Fibroblast of the conjunctiva (primary cell): Measurements from ENCODE around the gene KCTD2.
"Not testable (repeated sequence)": the region's sequence is repeated elsewhere in the genome, so short reads cannot be mapped to it uniquely, and the experiment has no call there.

Experiments
- DNase-seq: peaks from one replicate; pipeline ENCODE4 v3.0.0-alpha.2; 2010; ENCODE audit warnings: low read depth

KCTD2 gene, protein sequence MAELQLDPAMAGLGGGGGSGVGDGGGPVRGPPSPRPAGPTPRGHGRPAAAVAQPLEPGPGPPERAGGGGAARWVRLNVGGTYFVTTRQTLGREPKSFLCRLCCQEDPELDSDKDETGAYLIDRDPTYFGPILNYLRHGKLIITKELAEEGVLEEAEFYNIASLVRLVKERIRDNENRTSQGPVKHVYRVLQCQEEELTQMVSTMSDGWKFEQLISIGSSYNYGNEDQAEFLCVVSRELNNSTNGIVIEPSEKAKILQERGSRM

GRCh38 chr17:75046407-75047289 lies at the start of gene KCTD2, which contains the start of gene ATP5PD:
Gene KCTD2, plus strand, starts transcription at chr17:75047225. Its CDS starts 26 bp downstream, at chr17:75047251.
Gene ATP5PD, minus strand, starts transcription at chr17:75046969. Its CDS starts 4,319 bp downstream, at chr17:75042650.
- peak; percentile 93 for DNase-seq

DNA sequence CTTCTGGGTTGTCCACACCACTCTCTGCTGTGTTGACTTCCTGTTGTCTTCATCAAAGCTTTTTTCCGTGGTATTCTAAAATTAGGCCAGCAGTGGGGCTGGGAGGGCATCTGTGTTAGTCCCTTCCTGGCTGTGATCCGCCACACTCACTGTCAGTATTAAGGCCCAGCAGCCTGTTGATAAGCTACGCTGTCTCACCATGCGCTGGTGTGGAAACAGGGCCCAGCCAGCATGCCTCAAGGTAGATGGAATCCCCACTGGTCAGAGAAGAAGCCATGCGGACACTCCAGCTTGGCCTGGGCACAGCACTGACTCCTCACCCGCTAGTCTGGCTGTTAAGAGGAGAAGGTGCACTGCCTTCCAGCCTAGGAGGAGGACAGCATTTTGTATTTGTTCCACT lies 48.2 kb upstream of the KCTD2 start:
- DNase-seq = no peak

DNA sequence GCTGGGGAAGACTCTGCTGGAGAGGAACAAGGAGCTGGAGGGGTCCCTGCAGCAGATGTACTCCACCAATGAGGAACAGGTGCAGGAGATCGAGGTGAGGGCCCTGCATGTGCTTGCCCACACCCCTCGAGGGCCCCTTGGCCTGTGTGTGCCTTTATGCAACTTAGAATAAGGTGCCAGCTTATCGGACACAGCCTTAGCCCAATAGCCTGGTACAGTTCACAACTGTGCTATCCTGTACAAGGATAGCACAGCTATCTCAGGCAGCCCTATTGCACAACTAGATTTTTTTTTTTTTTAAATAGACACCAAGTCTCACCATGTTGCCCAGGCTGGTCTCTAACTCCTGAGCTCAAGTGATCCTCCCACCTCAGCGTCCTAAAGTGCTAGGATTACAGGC lies 47.5 kb upstream of the KCTD2 start:
- DNase-seq = no peak

- no peak for DNase-seq
These were observed 44.8 kb upstream of the KCTD2 start for GRCh38 chr17:75001915-75002843.

DNA sequence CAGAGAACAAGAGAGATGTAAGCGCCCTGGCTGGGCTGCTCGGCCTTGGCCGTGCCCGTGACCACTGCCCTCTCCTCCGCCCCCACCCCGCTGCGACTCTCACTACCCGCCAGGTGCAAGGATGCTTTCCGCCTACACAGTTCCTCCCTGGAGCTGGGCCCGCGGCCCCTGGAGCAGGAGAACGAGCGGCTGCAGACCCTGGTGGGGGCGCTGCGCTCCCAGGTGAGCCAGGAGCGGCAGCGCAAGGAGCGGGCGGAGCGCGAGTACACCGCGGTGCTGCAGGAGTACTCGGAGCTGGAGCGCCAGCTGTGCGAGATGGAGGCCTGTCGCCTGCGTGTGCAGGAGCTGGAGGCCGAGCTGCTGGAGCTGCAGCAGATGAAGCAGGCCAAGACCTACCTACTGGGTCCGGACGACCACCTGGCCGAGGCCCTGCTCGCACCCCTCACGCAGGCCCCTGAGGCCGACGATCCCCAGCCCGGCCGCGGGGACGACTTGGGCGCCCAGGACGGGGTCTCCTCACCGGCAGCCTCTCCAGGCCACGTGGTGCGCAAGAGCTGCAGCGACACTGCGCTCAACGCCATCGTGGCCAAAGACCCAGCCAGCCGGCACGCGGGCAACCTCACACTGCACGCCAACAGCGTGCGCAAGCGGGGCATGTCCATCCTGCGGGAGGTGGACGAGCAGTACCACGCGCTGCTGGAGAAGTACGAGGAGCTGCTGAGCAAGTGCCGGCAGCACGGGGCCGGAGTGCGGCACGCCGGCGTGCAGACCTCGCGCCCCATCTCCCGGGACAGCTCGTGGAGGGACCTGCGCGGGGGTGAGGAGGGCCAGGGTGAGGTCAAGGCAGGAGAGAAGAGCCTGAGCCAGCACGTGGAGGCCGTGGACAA lies 43.7 kb upstream of the KCTD2 start:
- no peak for DNase-seq

- no peak for DNase-seq
These were observed 43.1 kb upstream of the KCTD2 start for GRCh38 chr17:75003957-75004355.

DNA sequence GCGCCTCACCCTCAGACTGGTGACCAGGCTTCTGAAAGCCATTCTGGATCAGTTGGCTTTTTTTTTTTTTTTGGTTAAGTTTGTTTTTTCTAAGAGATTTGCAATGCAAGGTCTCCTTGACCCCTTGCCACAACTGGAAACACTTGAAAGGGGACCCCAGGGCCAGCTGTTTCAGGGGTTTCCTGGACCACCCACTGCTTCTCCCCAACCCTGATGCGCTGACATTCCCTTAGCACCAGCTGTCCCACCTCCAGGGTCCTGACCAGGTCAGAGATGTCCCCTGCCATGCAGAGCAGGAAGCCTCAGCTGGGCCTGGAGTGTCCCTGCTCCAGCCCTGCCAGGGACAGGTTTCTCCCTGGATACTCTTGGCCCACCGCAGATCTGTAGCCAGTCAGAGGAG lies 42.7 kb upstream of the KCTD2 start:
- DNase-seq = no peak

DNA sequence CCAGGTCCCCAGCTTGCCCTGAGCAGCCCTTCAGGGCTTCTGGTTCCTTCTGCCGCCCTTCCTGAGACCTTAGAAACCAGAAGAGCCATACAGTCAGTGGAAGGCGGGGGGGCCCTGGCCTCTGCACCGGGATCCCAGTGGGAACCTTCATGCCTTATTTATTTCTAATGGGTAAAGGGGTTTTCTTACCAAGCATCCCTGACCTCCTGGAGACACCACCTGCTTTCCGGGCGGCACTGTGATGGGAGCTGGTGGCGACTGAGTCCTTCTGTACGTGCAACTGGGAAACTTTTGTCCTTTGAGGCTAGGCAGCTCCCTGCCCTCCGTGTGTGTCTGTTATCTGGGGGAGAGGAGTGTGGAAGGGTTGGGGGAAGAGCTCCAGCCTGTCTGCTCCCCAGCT lies 41.7 kb upstream of the KCTD2 start:
- no peak for DNase-seq

DNA sequence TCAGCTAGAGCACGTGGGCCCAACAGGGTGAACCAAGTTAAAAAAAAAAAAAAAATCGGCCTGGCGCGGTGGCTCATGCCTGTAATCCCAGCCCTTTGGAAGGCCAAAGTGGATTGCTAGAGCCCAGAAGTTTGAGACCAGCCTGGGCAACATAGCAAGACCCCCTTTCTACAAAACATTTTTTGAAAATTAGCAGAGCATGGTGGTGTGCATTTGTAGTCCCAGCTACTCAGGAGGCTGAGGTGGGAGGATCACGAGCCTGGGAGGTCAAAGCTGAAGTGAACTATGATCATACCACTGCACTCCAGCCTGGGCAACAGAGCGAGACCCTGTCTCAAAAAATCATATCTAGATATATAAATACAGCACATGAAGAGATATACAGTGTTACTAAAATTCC lies 40.9 kb upstream of the KCTD2 start:
- DNase-seq = not testable (repeated sequence)

GRCh38 chr17:75006653-75007052 lies 40.4 kb upstream of the KCTD2 start:
- no peak for DNase-seq

- DNase-seq = no peak
These were observed 38.7 kb upstream of the KCTD2 start for GRCh38 chr17:75008373-75008772.

GRCh38 chr17:75009139-75009724 lies 37.8 kb upstream of the KCTD2 start:
- DNase-seq = no peak

DNA sequence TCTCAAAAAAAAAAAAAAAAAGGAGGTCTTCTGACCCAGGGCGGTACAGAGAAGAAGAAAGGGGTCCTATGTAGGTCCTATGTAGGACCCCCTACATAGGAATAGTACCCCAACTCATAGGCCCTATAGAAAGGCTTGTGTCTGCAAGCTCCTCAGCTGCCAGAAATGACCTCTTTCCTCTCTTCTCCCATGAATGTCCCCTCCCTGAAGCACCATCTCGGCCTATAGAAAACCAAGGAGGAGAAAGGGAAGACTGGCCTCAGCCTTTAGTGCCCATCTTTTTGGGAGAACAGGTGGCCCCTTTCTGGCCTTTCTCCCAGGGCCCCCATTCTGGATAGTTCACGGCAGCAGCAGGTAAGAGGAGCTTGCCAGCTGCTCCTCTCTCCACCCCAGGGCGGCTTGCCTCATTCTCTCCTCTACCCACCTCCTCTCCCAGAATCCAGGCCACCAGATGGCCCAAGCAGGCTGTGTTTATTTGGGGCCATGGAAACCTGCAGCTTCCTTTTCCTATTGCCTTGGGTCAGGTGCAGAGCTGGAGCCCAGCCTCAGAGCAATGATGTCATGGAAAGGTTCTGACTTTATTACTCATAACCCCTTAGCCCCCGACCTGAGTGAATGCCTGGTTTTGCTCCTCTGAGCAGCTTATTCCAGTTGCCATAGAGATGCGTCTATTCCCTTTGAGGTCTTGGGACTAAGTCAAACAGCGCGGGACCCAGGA lies 36.2 kb upstream of the KCTD2 start:
- DNase-seq = no peak

GRCh38 chr17:75011401-75012095 lies 35.5 kb upstream of the KCTD2 start:
- DNase-seq = peak; percentile 63

- no peak for DNase-seq
These were observed 35.0 kb upstream of the KCTD2 start for GRCh38 chr17:75012096-75012345.

DNA sequence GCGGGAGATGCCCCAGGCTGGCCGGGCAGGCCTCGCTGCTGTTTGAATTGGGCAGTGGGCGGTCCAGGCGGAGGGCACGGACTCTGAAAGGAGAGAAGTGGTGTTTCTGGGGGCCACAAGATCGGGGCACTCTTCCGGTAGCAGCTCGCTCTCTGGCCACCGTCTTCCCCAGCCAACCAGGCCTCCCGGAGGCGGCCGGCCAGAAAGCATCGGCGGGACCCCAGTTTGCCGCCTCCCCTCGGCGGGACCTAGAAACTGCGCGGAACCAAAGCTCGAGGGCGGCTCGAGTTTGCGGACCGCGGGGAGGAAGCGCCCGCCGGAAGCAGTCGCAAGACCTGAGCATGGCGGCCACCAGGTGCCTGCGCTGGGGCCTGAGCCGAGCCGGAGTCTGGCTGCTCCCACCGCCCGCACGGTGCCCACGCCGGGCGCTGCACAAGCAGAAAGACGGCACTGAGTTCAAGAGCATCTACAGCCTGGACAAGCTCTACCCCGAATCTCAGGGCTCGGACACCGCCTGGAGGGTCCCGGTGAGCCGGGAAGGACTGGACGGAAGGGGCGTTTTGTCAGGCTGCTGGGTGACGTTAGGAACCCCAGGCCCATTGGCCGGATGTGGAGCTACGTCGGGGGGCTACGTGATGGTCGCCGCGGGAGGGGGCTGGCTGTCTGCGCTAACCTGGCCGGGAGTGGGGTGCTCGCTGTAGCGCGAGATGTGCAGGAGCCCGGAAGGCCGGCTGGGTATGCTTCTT lies 34.5 kb upstream of the KCTD2 start, which contains the start of gene MRPL58:
Gene MRPL58, plus strand, starts transcription at position 325 of the 746 bp plus-strand sequence. Its CDS starts 17 bp downstream, at position 342.
- DNase-seq = peak; percentile 73

GRCh38 chr17:75013092-75013559 lies 33.9 kb upstream of the KCTD2 start:
- no peak for DNase-seq

DNA sequence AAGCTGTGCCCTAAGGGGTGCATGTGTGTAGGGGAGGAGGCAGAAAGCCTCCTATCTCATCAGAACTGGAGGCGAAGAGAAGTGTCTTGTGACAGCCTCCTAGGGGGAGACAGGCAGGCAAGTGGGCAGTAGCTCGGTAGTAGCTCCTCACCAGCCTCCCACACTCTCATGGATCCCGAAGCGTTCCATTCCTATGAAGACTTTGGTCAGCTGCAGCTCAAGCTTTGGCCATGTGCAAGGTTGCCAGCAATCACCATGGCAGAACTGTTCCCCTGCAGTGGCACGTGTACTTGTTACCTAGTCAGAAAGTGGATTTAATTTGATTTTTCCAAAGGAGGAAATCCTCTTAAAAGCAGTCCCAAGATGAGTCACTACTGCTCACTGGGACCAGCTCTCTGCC lies 27.9 kb upstream of the KCTD2 start:
- no peak for DNase-seq

DNA sequence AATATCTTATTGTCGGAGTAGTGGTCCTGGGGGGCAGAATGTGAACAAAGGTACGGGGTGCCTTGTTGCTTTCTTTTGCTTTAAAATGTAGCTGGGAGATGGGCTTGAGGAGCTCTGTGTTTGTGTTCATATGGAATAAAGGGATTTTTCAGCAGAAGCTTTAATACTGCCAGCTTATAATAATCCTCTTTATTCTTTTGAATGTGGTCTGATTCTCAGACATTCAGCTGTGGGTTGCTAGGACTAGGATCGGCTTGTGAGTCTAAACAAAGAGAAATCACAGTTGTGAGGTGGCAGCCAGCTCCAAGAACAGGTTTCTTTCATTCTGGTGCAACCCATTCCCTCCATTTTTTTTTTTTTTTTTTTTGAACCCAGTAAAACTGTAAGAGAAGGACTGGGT lies 27.3 kb upstream of the KCTD2 start:
- no peak for DNase-seq
